HepG2 (cell line): ENCODE results near the gene PIK3CA. TPM values are rescaled to one million over a fixed set of nuclear protein-coding genes. Genes with fewer than 3 reads are reported as not detected.

ENCODE experiments used
- E2F1 ChIP-seq: sonication (generic); formaldehyde crosslinking; IDR thresholded peaks from 2 replicates; pipeline ENCODE4 v1.5.0; 2020; ENCODE audit warnings: missing genetic modification reagents
- E2F2 ChIP-seq: sonication (generic); formaldehyde crosslinking; IDR thresholded peaks from 2 replicates; pipeline ENCODE4 v1.4.0; 2020; ENCODE audit warnings: missing genetic modification reagents, borderline replicate concordance
- EEA1 ChIP-seq: sonication (generic); formaldehyde crosslinking; IDR thresholded peaks from 2 replicates; pipeline ENCODE4 v1.5.1; 2020; ENCODE audit warnings: mild to moderate bottlenecking, missing genetic modification reagents, borderline replicate concordance
- GTF2F1 ChIP-seq: fragments of 150-350 bp; IDR thresholded peaks from 2 replicates; pipeline ENCODE4 v1.6.1; 2014; ENCODE audit warnings: low read length
- KLF13 ChIP-seq: sonication (generic); formaldehyde crosslinking; IDR thresholded peaks from 2 replicates; pipeline ENCODE4 v1.4.0; 2020; ENCODE audit warnings: mild to moderate bottlenecking, missing genetic modification reagents
- KMT2A ChIP-seq: sonication (generic); formaldehyde crosslinking; IDR thresholded peaks from 2 replicates; pipeline ENCODE4 v1.4.0; 2020; ENCODE audit warnings: missing genetic modification reagents
- MATR3 ChIP-seq: sonication (generic); formaldehyde crosslinking; IDR thresholded peaks from 2 replicates; pipeline ENCODE4 v1.4.0; 2020; ENCODE audit warnings: missing genetic modification reagents
- NRL ChIP-seq: sonication (generic); formaldehyde crosslinking; IDR thresholded peaks from 2 replicates; pipeline ENCODE4 v1.5.0; 2020; ENCODE audit warnings: missing genetic modification reagents, mild to moderate bottlenecking, moderate library complexity, borderline replicate concordance
- PBX2 ChIP-seq: IDR thresholded peaks from 2 replicates; pipeline ENCODE4 v1.6.1; 2016; ENCODE audit warnings: control low read depth
- PHF8 ChIP-seq: sonication (generic); formaldehyde crosslinking; IDR thresholded peaks from 2 replicates; pipeline ENCODE4 v1.5.0; 2020; ENCODE audit warnings: missing genetic modification reagents
- RBFOX2 ChIP-seq: fragments of 200-400 bp; formaldehyde crosslinking; IDR thresholded peaks from 2 replicates; pipeline ENCODE4 v1.6.1; 2017; ENCODE audit warnings: low read depth, mild to moderate bottlenecking, low read length
- SNAPC2 ChIP-seq: sonication (generic); formaldehyde crosslinking; IDR thresholded peaks from 2 replicates; pipeline ENCODE4 v1.8.1; 2022; ENCODE audit warnings: mild to moderate bottlenecking, missing genetic modification reagents
- USF2 ChIP-seq, 2 experiments: sonication (generic) in 1 of 2; formaldehyde crosslinking in 1 of 2; IDR thresholded peaks; 2 replicates each; pipeline versions ENCODE4 v1.5.1 to v1.6.1; 2011 to 2020; ENCODE audit warnings: borderline replicate concordance in 1 of 2, low read depth in 1 of 2, low read length in 1 of 2, mild to moderate bottlenecking in 1 of 2, missing genetic modification reagents in 1 of 2, moderate library complexity in 1 of 2
- ZBTB46 ChIP-seq: sonication (generic); formaldehyde crosslinking; IDR thresholded peaks from 2 replicates; pipeline ENCODE4 v1.4.0; 2020; ENCODE audit warnings: mild to moderate bottlenecking, missing genetic modification reagents, borderline replicate concordance
- ZFP36 ChIP-seq: fragments of 150-350 bp; IDR thresholded peaks from 2 replicates; pipeline ENCODE4 v1.6.1; 2018; ENCODE audit warnings: borderline replicate concordance, low read length, low read depth; ENCODE audit not compliant: partially characterized antibody
- ZNF430 ChIP-seq: sonication (generic); formaldehyde crosslinking; IDR thresholded peaks from 2 replicates; pipeline ENCODE4 v1.9.0; 2021; ENCODE audit warnings: mild to moderate bottlenecking, missing genetic modification reagents
- ZNF570 ChIP-seq: sonication (generic); formaldehyde crosslinking; IDR thresholded peaks from 2 replicates; pipeline ENCODE4 v1.4.0; 2020; ENCODE audit warnings: mild to moderate bottlenecking, missing genetic modification reagents, borderline replicate concordance
- ZNF652 ChIP-seq: IDR thresholded peaks from 2 replicates; pipeline ENCODE4 v1.6.1; 2016; ENCODE audit warnings: low read depth, borderline replicate concordance
- ZNF660 ChIP-seq: sonication (generic); formaldehyde crosslinking; IDR thresholded peaks from 2 replicates; pipeline ENCODE4 v1.5.1; 2020; ENCODE audit warnings: mild to moderate bottlenecking, low read depth, missing genetic modification reagents, borderline replicate concordance
- ZNF883 ChIP-seq: sonication (generic); formaldehyde crosslinking; IDR thresholded peaks from 2 replicates; pipeline ENCODE4 v1.5.1; 2020; ENCODE audit warnings: mild to moderate bottlenecking, missing genetic modification reagents; ENCODE audit errors: not compliant biosample characterization
- ZSCAN29 ChIP-seq: sonication (generic); formaldehyde crosslinking; conservative IDR thresholded peaks from 2 replicates; pipeline ENCODE4 v1.4.0; 2020; ENCODE audit warnings: mild to moderate bottlenecking, missing genetic modification reagents
- ZSCAN31 ChIP-seq: sonication (generic); formaldehyde crosslinking; IDR thresholded peaks from 2 replicates; pipeline ENCODE4 v1.5.0; 2020; ENCODE audit warnings: low read depth, mild to moderate bottlenecking, missing genetic modification reagents
- polyA plus RNA-seq, 8 experiments: library from polyadenylated mRNA; depleted of rRNA in 3 of 8; stranded (reverse) in 7 of 8; unstranded in 1 of 8; fragments of >200 nt; fragmentation: Illumina TruSeq in 4 of 8; extraction: Trizol in 4 of 8; gene quantifications; 2 replicates each; pipeline versions ENCODE4 v1.2.1 to v1.2.3, GENCODE V29; 2011 to 2016; ENCODE audit warnings: low read depth in 4 of 8, missing spikeins in 1 of 8, mixed read lengths in 1 of 8; ENCODE audit not compliant: insufficient read depth in 1 of 8
- total RNA-seq, 5 experiments: library from RNA; depleted of rRNA; stranded (reverse); fragments of >200 nt; fragmentation: Illumina TruSeq; extraction: Trizol; gene quantifications; 2 replicates each; pipeline ENCODE4 v1.2.3, GENCODE V29; 2016; ENCODE audit warnings: low read depth in 1 of 5

PIK3CA gene
- total and polyA plus RNA-seq, 2 of the 13 experiments (the other 11 are each of a cell fraction or from before 2014, with no cell fraction given), result 5.7 to 11.4 TPM

- TF ChIP-seq PHF8, result peak; percentile 58; the same call in 1 of the 2 replicates
- no peak; the same call in 1 of the 2 replicates for TF ChIP-seq ZSCAN31 (CRISPR knock-in tag)
- TF ChIP-seq ZNF570 (CRISPR knock-in tag), result no peak
- no peak for TF ChIP-seq EEA1 (CRISPR knock-in tag)
- peak; percentile 78 for TF ChIP-seq RBFOX2
- TF ChIP-seq ZBTB46 (CRISPR knock-in tag), result no peak
- 0 out of 2 replicates have a peak, but pooled peaks have one; percentile 9 for TF ChIP-seq ZNF430 (CRISPR knock-in tag)
- TF ChIP-seq KLF13 (CRISPR knock-in tag), result no peak
- TF ChIP-seq ZSCAN29 (CRISPR knock-in tag), result no peak
- no peak for TF ChIP-seq PBX2 (CRISPR knock-in tag)
- TF ChIP-seq KMT2A (CRISPR knock-in tag), result peak; percentile 83
- no peak for TF ChIP-seq NRL (CRISPR knock-in tag)
- no peak for TF ChIP-seq GTF2F1
- no peak for TF ChIP-seq MATR3 (CRISPR knock-in tag)
- no peak for TF ChIP-seq ZNF660
- TF ChIP-seq USF2 (IDR thresholded peaks at IDR 0.05; ENCODE audit: low read depth, low read length), result no peak
- TF ChIP-seq USF2 (CRISPR knock-in tag; IDR thresholded peaks at IDR 0.05; ENCODE audit: borderline replicate concordance), result no peak
- no peak for TF ChIP-seq E2F2 (CRISPR knock-in tag)
- TF ChIP-seq ZNF652 (CRISPR knock-in tag), result no peak
- no peak for TF ChIP-seq E2F1 (CRISPR knock-in tag)
- TF ChIP-seq ZNF883 (CRISPR knock-in tag), result no peak
- TF ChIP-seq SNAPC2, result no peak
- TF ChIP-seq ZFP36, result no peak
Measured at GRCh38 chr3:179148616-179149405, 654 bp downstream of the PIK3CA start (continued).
